NCI-H526 treated with DMSO at 0.1 percent for 48 hours (cell line): ENCODE measurements around the gene CPNE5.

Experiments used
- DNase-seq: peaks from one replicate; lab custom pipeline; 2025; lab: John Stamatoyannopoulos, UW

Gene CPNE5

GRCh38 chr6:36791521-36792135, 47.6 kb downstream of the CPNE5 start:
- DNase-seq = no peak

- DNase-seq = no peak
Observed at GRCh38 chr6:36791085-36791484, 48.2 kb downstream of the CPNE5 start.

GRCh38 chr6:36788768-36789167, 50.5 kb downstream of the CPNE5 start:
- no peak for DNase-seq

GRCh38 chr6:36788186-36788585, 51.1 kb downstream of the CPNE5 start:
- DNase-seq = no peak

- DNase-seq = no peak
Observed at GRCh38 chr6:36787210-36787609, 52.0 kb downstream of the CPNE5 start.

- DNase-seq = no peak
Observed at GRCh38 chr6:36786055-36786675, 53.1 kb downstream of the CPNE5 start.

GRCh38 chr6:36784376-36784636, 54.9 kb downstream of the CPNE5 start:
- DNase-seq = no peak

GRCh38 chr6:36783603-36784375, 55.5 kb downstream of the CPNE5 start:
- no peak for DNase-seq

GRCh38 chr6:36781669-36782068, 57.6 kb downstream of the CPNE5 start:
- no peak for DNase-seq

GRCh38 chr6:36780442-36781177, 58.6 kb downstream of the CPNE5 start:
- no peak for DNase-seq

GRCh38 chr6:36779227-36779626, 60.0 kb downstream of the CPNE5 start:
- DNase-seq = no peak

- no peak for DNase-seq
Observed at GRCh38 chr6:36777801-36778200, 61.4 kb downstream of the CPNE5 start.

- no peak for DNase-seq
Observed at GRCh38 chr6:36776167-36776566, 63.1 kb downstream of the CPNE5 start.

GRCh38 chr6:36774331-36774730, 64.9 kb downstream of the CPNE5 start:
- no peak for DNase-seq

- DNase-seq = no peak
Observed at GRCh38 chr6:36772397-36772796, 66.8 kb downstream of the CPNE5 start.

GRCh38 chr6:36771145-36771544, 68.1 kb downstream of the CPNE5 start:
- DNase-seq = no peak

- no peak for DNase-seq
Observed at GRCh38 chr6:36769676-36770499, 69.4 kb downstream of the CPNE5 start.

- DNase-seq = no peak
Observed at GRCh38 chr6:36769183-36769675, 70.0 kb downstream of the CPNE5 start.

GRCh38 chr6:36766399-36766945, 72.8 kb downstream of the CPNE5 start:
- DNase-seq = no peak

- peak; percentile 48 for DNase-seq
Observed at GRCh38 chr6:36765594-36766398, 73.4 kb downstream of the CPNE5 start.

- no peak for DNase-seq
Observed at GRCh38 chr6:36765190-36765589, 74.1 kb downstream of the CPNE5 start.
